SH-SY5Y (cell line): ENCODE measurements around the gene ZNF669.

ENCODE experiments used
- GATA2 ChIP-seq: IDR thresholded peaks from 2 replicates; pipeline ENCODE4 v1.6.1; 2011; ENCODE audit warnings: mild to moderate bottlenecking, low read depth, low read length
- GATA3 ChIP-seq: IDR thresholded peaks from 2 replicates; pipeline ENCODE4 v1.6.1; 2011; ENCODE audit warnings: low read depth, mild to moderate bottlenecking, low read length, moderate library complexity

DNA sequence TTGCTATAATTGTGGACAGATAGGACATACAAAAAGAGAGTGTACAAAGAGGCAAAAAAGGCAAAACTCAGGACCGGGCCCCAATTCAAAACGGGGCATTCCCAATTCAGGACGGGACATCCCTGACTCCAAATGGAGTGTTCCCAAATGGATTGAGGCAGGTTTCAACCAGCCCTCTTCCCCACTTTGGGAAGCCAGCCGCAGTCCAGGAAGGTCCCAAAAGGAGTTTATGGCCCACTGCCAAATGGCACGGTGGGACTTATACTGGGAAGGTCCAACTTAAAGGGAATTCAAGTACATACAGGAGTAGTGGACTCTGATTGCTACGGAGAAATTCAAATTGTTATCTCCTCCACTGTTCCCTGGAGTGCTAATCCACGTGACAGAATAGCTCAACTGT, 3.5 kb upstream of the ZNF669 start:
- TF ChIP-seq GATA3 (no peak), GATA2 (no peak)
